ENCODE results near the gene HPCA. TPM values are rescaled to one million over a fixed set of nuclear protein-coding genes. Genes with fewer than 3 reads are reported as not detected.
A peak's percentile ranks its signal among the peaks of the same experiment; 100 is the strongest.

HPCA gene
- total RNA-seq, 2 donors from 2014 or later, result not detected

- ATAC-seq (ENCODE audit: insufficient number of reproducible peaks, low FRiP score, low read depth) (no peak), DNase-seq (ENCODE audit: low spot score) (no peak)
- peaks cover 40 to 53% of the 10 kb centered on the region in 2 donors for H3K4me1 ChIP-seq (ENCODE audit: control insufficient read depth in 1 of 2, low read depth in 2 of 2)
- no peaks in the 10 kb centered on the region for H3K27me3 ChIP-seq (replicated peaks; ENCODE audit: insufficient read depth)
- TF ChIP-seq CTCF (IDR thresholded peaks at IDR 0.05), result no peak
- H3K9me3 ChIP-seq, result no peaks in the 10 kb centered on the region
- H3K4me3 ChIP-seq, result no peak overlapping the region
- H3K27ac ChIP-seq, result peak overlapping the region in 1 of 2 donors; percentile 1
- peaks cover 23% of the 10 kb centered on the region for H3K36me3 ChIP-seq
These were observed 57.9 kb downstream of the HPCA start for GRCh38 chr1:32944180-32944579.

Other genes starting within 250 kb of the HPCA start
- gene ZBTB8OS, start 235.9 kb upstream of the HPCA start, total RNA-seq, result 10 to 100 TPM; 29.8 to 48.2 TPM
- 10 to 100 TPM; 66.9 to 80.8 TPM for gene RBBP4, start 235.3 kb upstream of the HPCA start, total RNA-seq
- gene SYNC, start 183.7 kb upstream of the HPCA start, total RNA-seq, result 100 to 1,000 TPM in 1 of 2 donors, 10 to 100 TPM in 1; 71.5 to 119 TPM
- gene YARS1, start 69.1 kb upstream of the HPCA start, total RNA-seq, result 10 to 100 TPM; 62.5 to 74.9 TPM
- 10 to 100 TPM; 44.3 to 46.1 TPM for gene S100PBP, start 68.8 kb upstream of the HPCA start, total RNA-seq
- gene FNDC5, start 15.6 kb upstream of the HPCA start, total RNA-seq, result 10 to 100 TPM in 1 of 2 donors, 1 to 10 TPM in 1; 6.2 to 18.8 TPM
- gene TMEM54, start 14.9 kb downstream of the HPCA start, total RNA-seq, result 10 to 100 TPM; 28.1 to 56.6 TPM
- 10 to 100 TPM; 21.9 to 37.2 TPM for gene RNF19B, start 78.3 kb downstream of the HPCA start, total RNA-seq
- gene AK2, start 150.4 kb downstream of the HPCA start, total RNA-seq, result 100 to 1,000 TPM; 106 to 253 TPM
- 1 to 10 TPM; 5.6 to 6.2 TPM for gene AZIN2, start 194.7 kb downstream of the HPCA start, total RNA-seq

Measured in thoracic aorta (tissue), 2 donors.